Lower leg skin (tissue), 4 donors: ENCODE results near the gene LLCFC1. TPM values are rescaled to one million over a fixed set of nuclear protein-coding genes. Genes with fewer than 3 reads are reported as not detected.

Source experiments
- DNase-seq, 2 donors: peaks; one replicate each; pipeline ENCODE4 v3.0.0-alpha.2; 2019; ENCODE audit warnings: low spot score in 2 of 2
- H3K4me3 ChIP-seq: fragments of 200-600 bp; sonication (generic); 2 replicates; pipeline ENCODE4 v1.5.1; 2017; ENCODE audit warnings: mild to moderate bottlenecking, low read depth; ENCODE audit not compliant: poor library complexity, severe bottlenecking
- POLR2A ChIP-seq, 2 donors: fragments of 450-650 bp; IDR thresholded peaks; one replicate each; pipeline ENCODE4 v1.6.1; 2016 to 2017; ENCODE audit warnings: antibody characterized with exemption in 2 of 2, mild to moderate bottlenecking in 1 of 2, moderate library complexity in 1 of 2
- WGBS, 2 donors: methylation state at CpG; one replicate each; pipeline ENCODE4 v1.1.5; 2018; 5-methylcytosine and 5-hydroxymethylcytosine counted together
- intact Hi-C: fragments of 100-400 bp; cut with DNase I; formaldehyde crosslinking; loops from one replicate; pipeline ENCODE4 v1.15.0; 2023; ENCODE audit warnings: low total_unique reads
- total RNA-seq, 4 donors: library from RNA; depleted of rRNA; stranded (reverse); fragments of >200 nt; gene quantifications; one replicate each; pipeline ENCODE4 v1.1.0, GENCODE V29; 2016
- TF ChIP-seq, protein P1 (sequence below), 3 donors: fragments of 450-650 bp; IDR thresholded peaks; one replicate each; pipeline ENCODE4 v1.5.1; 2016; ENCODE audit warnings: antibody characterized with exemption in 3 of 3, mild to moderate bottlenecking in 3 of 3, moderate library complexity in 2 of 3

LLCFC1 gene
- total RNA-seq, 4 donors from 2014 or later: not detected

- 61 to 71% methylated on average over 12 of the region's 12 CpGs for WGBS, 2 donors
- peak in 1 of 2 donors; percentile 74 for DNase-seq
- TF ChIP-seq, protein P1, sequence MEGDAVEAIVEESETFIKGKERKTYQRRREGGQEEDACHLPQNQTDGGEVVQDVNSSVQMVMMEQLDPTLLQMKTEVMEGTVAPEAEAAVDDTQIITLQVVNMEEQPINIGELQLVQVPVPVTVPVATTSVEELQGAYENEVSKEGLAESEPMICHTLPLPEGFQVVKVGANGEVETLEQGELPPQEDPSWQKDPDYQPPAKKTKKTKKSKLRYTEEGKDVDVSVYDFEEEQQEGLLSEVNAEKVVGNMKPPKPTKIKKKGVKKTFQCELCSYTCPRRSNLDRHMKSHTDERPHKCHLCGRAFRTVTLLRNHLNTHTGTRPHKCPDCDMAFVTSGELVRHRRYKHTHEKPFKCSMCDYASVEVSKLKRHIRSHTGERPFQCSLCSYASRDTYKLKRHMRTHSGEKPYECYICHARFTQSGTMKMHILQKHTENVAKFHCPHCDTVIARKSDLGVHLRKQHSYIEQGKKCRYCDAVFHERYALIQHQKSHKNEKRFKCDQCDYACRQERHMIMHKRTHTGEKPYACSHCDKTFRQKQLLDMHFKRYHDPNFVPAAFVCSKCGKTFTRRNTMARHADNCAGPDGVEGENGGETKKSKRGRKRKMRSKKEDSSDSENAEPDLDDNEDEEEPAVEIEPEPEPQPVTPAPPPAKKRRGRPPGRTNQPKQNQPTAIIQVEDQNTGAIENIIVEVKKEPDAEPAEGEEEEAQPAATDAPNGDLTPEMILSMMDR (IDR thresholded peaks at IDR 0.05): no peak
- no peak for TF ChIP-seq POLR2A (IDR thresholded peaks at IDR 0.05)
- intact Hi-C loops: no loop called here
- H3K4me3 ChIP-seq: no peak overlapping the region
These were observed 44.9 kb upstream of the LLCFC1 start for GRCh38 chr7:142894112-142894984.

GRCh38 chr7:142894985-142895593 lies 44.2 kb upstream of the LLCFC1 start:
- peak in 1 of 2 donors; percentile 59 for DNase-seq
- TF ChIP-seq POLR2A (IDR thresholded peaks at IDR 0.05): no peak
- TF ChIP-seq, protein P1 (IDR thresholded peaks at IDR 0.05): no peak
- WGBS, 2 donors: 66 to 72% methylated on average over 6 of the region's 6 CpGs
- intact Hi-C loops: loop anchor here (5.0 kb wide), 1 partner anchor 47 kb away; no protein-coding TSS in a partner anchor
- H3K4me3 ChIP-seq: no peak overlapping the region

DNA sequence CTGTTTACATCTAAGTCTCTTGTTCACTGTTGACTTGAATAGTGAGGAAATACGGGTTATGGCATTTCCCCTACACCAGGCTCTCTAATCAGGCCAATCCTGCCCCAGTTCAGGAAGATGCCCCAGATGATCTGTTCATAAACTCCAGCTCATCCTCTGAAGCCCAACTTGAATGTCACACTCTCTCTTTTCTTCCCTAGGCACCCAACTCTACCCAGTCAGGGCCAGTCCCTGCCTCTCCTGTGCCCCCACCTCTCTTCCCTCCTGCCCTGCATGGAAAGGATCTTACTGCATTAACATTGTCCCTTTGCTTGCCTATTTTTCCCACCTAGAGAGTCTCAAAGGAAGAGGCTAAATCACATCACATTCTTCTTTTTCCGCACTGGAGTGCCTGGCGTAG lies 43.1 kb upstream of the LLCFC1 start:
- no peak for TF ChIP-seq POLR2A (IDR thresholded peaks at IDR 0.05)
- TF ChIP-seq, protein P1 (IDR thresholded peaks at IDR 0.05): no peak
- 88 to 93% methylated on average over 3 of the region's 3 CpGs for WGBS, 2 donors
- H3K4me3 ChIP-seq: no peak overlapping the region
- peak in 1 of 2 donors; percentile 34 for DNase-seq
- intact Hi-C loops: loop anchor here (5.0 kb wide), 1 partner anchor 46 kb away; no protein-coding TSS in a partner anchor

GRCh38 chr7:142896741-142897379 lies 42.4 kb upstream of the LLCFC1 start:
- intact Hi-C loops: loop anchor here (5.0 kb wide), 1 partner anchor 45 kb away; no protein-coding TSS in a partner anchor
- WGBS, 2 donors: 82 to 89% methylated on average over 3 of the region's 3 CpGs
- TF ChIP-seq, protein P1 (IDR thresholded peaks at IDR 0.05): no peak
- no peak for TF ChIP-seq POLR2A (IDR thresholded peaks at IDR 0.05)
- DNase-seq: peak in 1 of 2 donors; percentile 34
- H3K4me3 ChIP-seq: no peak overlapping the region

- TF ChIP-seq POLR2A (IDR thresholded peaks at IDR 0.05): no peak
- TF ChIP-seq, protein P1 (IDR thresholded peaks at IDR 0.05): no peak
- intact Hi-C loops: loop anchor here (5.0 kb wide), 1 partner anchor 45 kb away; no protein-coding TSS in a partner anchor
- no peak for DNase-seq
- H3K4me3 ChIP-seq: no peak overlapping the region
- WGBS, 2 donors: 80 to 88% methylated on average over 7 of the region's 7 CpGs
These were observed 41.6 kb upstream of the LLCFC1 start for GRCh38 chr7:142897691-142898090.
